HCT116 (cell line): ENCODE data around the gene GABRQ. TPM values are rescaled to one million over a fixed set of nuclear protein-coding genes. Genes with fewer than 3 reads are reported as not detected.

ENCODE experiments used
- ATAC-seq: fragments of 200-7000 bp; cut with Tn5 transposase; 2 replicates; pipeline ENCODE4 v1.9.1; 2020; ENCODE audit warnings: mild to moderate bottlenecking, moderate library complexity
- BruUV-seq: library from RNA; stranded (reverse); fragments of 400-500 nt; replicated peaks from 2 replicates; lab custom pipeline; 2021; lab: Mats Ljungman, UMichigan
- CTCF ChIA-PET: fragments of 300-600 bp; sonication (Branson Sonifier 250); formaldehyde crosslinking; loops from one replicate; lab custom pipeline; 2021; ENCODE audit warnings: antibody characterized with exemption; lab: Charles Lee
- POLR2A ChIA-PET: fragments of 300-600, 350-600 bp; sonication (Branson Sonifier 250); formaldehyde crosslinking; loops from one replicate; lab custom pipeline; 2021; ENCODE audit warnings: antibody characterized with exemption; lab: Charles Lee
- RAD21 ChIA-PET, 2 experiments: fragments of 300-600 bp; sonication (Branson Sonifier 250); formaldehyde crosslinking; loops; one replicate each; lab custom pipeline; 2023; ENCODE audit warnings: low total read pairs in 2 of 2; ENCODE audit not compliant: uncharacterized antibody in 2 of 2, unreplicated experiment in 2 of 2, low non-redundant PET in 1 of 2; lab: Charles Lee
- DNase-seq: peaks from one replicate; pipeline ENCODE4 v3.0.0-alpha.2; 2010; ENCODE audit warnings: low read depth, low spot score
- H2AFZ ChIP-seq: fragments of 200-600 bp; shearing (Covaris generic), sonication (generic); 2 replicates; pipeline ENCODE4 v1.6.1; 2017; ENCODE audit warnings: low read depth, mixed run types, mixed read lengths, antibody characterized with exemption, low read length; ENCODE audit not compliant: poor library complexity, severe bottlenecking
- H3K27ac ChIP-seq: 2 replicates; pipeline ENCODE4 v1.5.1; 2012; ENCODE audit warnings: low read depth, low read length
- H3K27me3 ChIP-seq: fragments of 200-600 bp; sonication (generic); 2 replicates; pipeline ENCODE4 v1.6.1; 2016; ENCODE audit warnings: mixed run types, low read length, mixed read lengths; ENCODE audit not compliant: insufficient read depth
- H3K36me3 ChIP-seq, 2 experiments: fragments of 200-500 bp in 1 of 2; fragments of 200-600 bp in 1 of 2; sonication (Bioruptor generic) in 1 of 2; sonication (generic) in 1 of 2; 2 replicates each; pipeline versions ENCODE4 v1.5.1 to v1.6.1; 2014 to 2016; ENCODE audit warnings: low read length in 2 of 2, inconsistent platforms in 1 of 2, mixed read lengths in 1 of 2, mixed run types in 1 of 2; ENCODE audit not compliant: insufficient read depth in 2 of 2, control insufficient read depth in 1 of 2
- H3K4me1 ChIP-seq, 2 experiments: fragments of 200-600 bp in 1 of 2; sonication (generic) in 1 of 2; 2 replicates each; pipeline versions ENCODE4 v1.5.1 to v1.6.1; 2012 to 2017; ENCODE audit warnings: low read length in 2 of 2, inconsistent platforms in 1 of 2, mild to moderate bottlenecking in 1 of 2, mixed read lengths in 1 of 2, mixed run types in 1 of 2, moderate library complexity in 1 of 2; ENCODE audit not compliant: insufficient read depth in 2 of 2, control insufficient read depth in 1 of 2
- H3K4me2 ChIP-seq: fragments of 200-600 bp; sonication (generic); 2 replicates; pipeline ENCODE4 v1.6.1; 2017; ENCODE audit warnings: mixed run types, low read length, mixed read lengths
- H3K4me3 ChIP-seq, 2 experiments: fragments of 200-600 bp in 1 of 2; sonication (generic) in 1 of 2; replicated peaks in 1 of 2; 2 replicates each; pipeline ENCODE4 v1.5.1; 2011 to 2016; ENCODE audit warnings: low read length in 2 of 2, control low read depth in 1 of 2, low read depth in 1 of 2, mild to moderate bottlenecking in 1 of 2, mixed read lengths in 1 of 2, mixed run types in 1 of 2
- H3K79me2 ChIP-seq: fragments of 200-600 bp; sonication (generic); 2 replicates; pipeline ENCODE4 v1.6.1; 2017; ENCODE audit warnings: mild to moderate bottlenecking, mixed run types, low read length, moderate library complexity, mixed read lengths; ENCODE audit not compliant: insufficient read depth
- H3K9ac ChIP-seq: fragments of 200-600 bp; sonication (generic); 2 replicates; pipeline ENCODE4 v1.6.1; 2016; ENCODE audit warnings: low read length, mixed read lengths
- H3K9me2 ChIP-seq: fragments of 200-600 bp; sonication (generic), shearing (Covaris generic); 2 replicates; pipeline ENCODE4 v1.6.1; 2017; ENCODE audit warnings: mixed run types, mild to moderate bottlenecking, moderate library complexity; ENCODE audit not compliant: insufficient read depth
- H3K9me3 ChIP-seq, 2 experiments: fragments of 200-500 bp in 1 of 2; fragments of 200-600 bp in 1 of 2; sonication (Bioruptor generic) in 1 of 2; sonication (generic) in 1 of 2; 2 replicates each; pipeline ENCODE4 v1.6.1; 2014 to 2017; ENCODE audit warnings: low read length in 2 of 2, mixed read lengths in 2 of 2, inconsistent platforms in 1 of 2, low read depth in 1 of 2, mild to moderate bottlenecking in 1 of 2, mixed run types in 1 of 2, moderate library complexity in 1 of 2; ENCODE audit not compliant: control insufficient read depth in 1 of 2, insufficient read depth in 1 of 2
- H4K20me1 ChIP-seq: fragments of 200-600 bp; sonication (generic), shearing (Covaris generic); 2 replicates; pipeline ENCODE4 v1.6.1; 2017; ENCODE audit warnings: mixed run types, mild to moderate bottlenecking, moderate library complexity; ENCODE audit not compliant: insufficient read depth
- CEBPB ChIP-seq: IDR thresholded peaks from 2 replicates; pipeline ENCODE4 v1.6.1; 2012; ENCODE audit warnings: low read depth
- EZH2 ChIP-seq: fragments of 200-600 bp; sonication (generic); IDR thresholded peaks from 2 replicates; pipeline ENCODE4 v1.6.1; 2017; ENCODE audit warnings: antibody characterized with exemption, mixed run types
- POLR2A ChIP-seq: IDR thresholded peaks from 2 replicates; pipeline ENCODE4 v1.7.0; 2011; ENCODE audit warnings: borderline replicate concordance; ENCODE audit not compliant: insufficient read depth, insufficient read length; ENCODE audit errors: extremely low read depth
- REST ChIP-seq: IDR thresholded peaks from 2 replicates; pipeline ENCODE4 v1.6.1; 2012; ENCODE audit warnings: low read depth
- TCF7L2 ChIP-seq: IDR thresholded peaks from 2 replicates; pipeline ENCODE4 v1.7.0; 2011; ENCODE audit warnings: borderline replicate concordance, inconsistent platforms; ENCODE audit not compliant: insufficient read depth, insufficient read length; ENCODE audit errors: extremely low read depth
- ZNF274 ChIP-seq: fragments of 200-500 bp; sonication (Bioruptor generic); IDR thresholded peaks from 2 replicates; pipeline ENCODE4 v1.6.1; 2014; ENCODE audit warnings: mild to moderate bottlenecking, low read depth, low read length, inconsistent platforms
- intact Hi-C: fragments of 100-400 bp; cut with micrococcal nuclease; formaldehyde crosslinking; loops from 2 replicates; pipeline ENCODE4 v1.10.0; 2022
- total RNA-seq: library from RNA; stranded (reverse); gene quantifications from one replicate; pipeline ENCODE4 v1.2.1, GENCODE V29; 2021; ENCODE audit not compliant: unreplicated experiment

GABRQ gene
- total RNA-seq, 1 experiment from 2014 or later, result 4.2 TPM

DNA sequence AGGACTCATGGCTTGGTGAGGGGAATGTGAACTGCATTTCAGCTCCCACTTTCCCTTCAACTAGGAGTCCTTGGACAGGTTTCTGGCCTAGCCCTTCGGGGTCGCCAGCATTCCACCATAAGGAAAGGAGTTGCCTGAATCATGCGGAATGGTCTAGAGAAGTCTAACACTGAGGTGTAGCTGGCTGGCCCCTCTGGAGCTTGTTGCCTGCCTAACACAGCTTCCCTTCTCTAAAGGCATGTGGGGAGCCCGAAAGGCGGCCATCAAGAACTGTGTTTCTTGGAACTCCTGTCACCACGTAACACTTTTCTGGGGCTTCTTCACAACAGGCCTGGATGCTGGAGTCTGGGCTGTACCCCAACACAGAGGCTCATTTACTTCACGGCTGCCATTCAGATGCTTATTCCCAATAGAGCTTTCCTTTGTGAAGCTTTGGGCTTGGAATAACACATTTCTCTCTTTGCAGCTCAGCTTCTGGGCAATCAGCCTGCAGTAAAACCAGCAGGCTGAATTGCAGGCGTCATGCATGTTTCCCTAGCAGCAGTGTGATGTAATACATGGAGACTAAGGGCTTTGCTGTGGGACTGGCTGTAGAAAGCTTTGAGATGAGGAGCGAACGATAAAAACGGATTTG is 5.4 kb downstream of the GABRQ start:
- Histone ChIP-seq H3K27ac (no peak overlapping the region), H3K9ac (no peak overlapping the region), H3K4me1 (peaks cover 0 to 7% of the 10 kb centered on the region in 2 experiments; a peak in 1 of 4 replicates), H3K36me3 (no peaks in the 10 kb centered on the region), H3K9me2 (no peaks in the 10 kb centered on the region), H3K9me3 (no peaks in the 10 kb centered on the region), H3K79me2 (no peaks in the 10 kb centered on the region), H3K27me3 (no peaks in the 10 kb centered on the region), H4K20me1 (no peaks in the 10 kb centered on the region), H2AFZ (no peak overlapping the region), H3K4me2 (no peak overlapping the region), H3K4me3 (no peak overlapping the region)
- ChIA-PET CTCF (interaction anchor here (1.1 kb wide), 1 partner anchor 178 kb away, joined by 4 read pairs; no protein-coding TSS in a partner anchor), POLR2A (no interaction called here), RAD21 (no interaction called here)
- no peak for DNase-seq
- intact Hi-C loops, result loop anchor here (1.0 kb wide), 1 partner anchor 174 kb away; no protein-coding TSS in a partner anchor
- TF ChIP-seq CEBPB, result no peak
- TF ChIP-seq TCF7L2, result no peak
- no peak for TF ChIP-seq EZH2
- TF ChIP-seq ZNF274, result no peak
- TF ChIP-seq REST, result no peak
- TF ChIP-seq POLR2A, result no peak
- BruUV-seq, result no TSS peak
- no peak for ATAC-seq
